PC-9 (cell line): ENCODE results near the gene TOR3A.

Experiments
- EZH2 ChIP-seq: fragments of 200-600 bp; sonication (generic); IDR thresholded peaks from 2 replicates; pipeline ENCODE4 v1.8.0; 2017; ENCODE audit warnings: antibody characterized with exemption, low read depth
- TF ChIP-seq, protein P1 (sequence below): fragments of 200-600 bp; sonication (generic); conservative IDR thresholded peaks from 2 replicates; pipeline ENCODE4 v1.6.1; 2017; ENCODE audit warnings: mixed run types, antibody characterized with exemption, mild to moderate bottlenecking, moderate library complexity

DNA sequence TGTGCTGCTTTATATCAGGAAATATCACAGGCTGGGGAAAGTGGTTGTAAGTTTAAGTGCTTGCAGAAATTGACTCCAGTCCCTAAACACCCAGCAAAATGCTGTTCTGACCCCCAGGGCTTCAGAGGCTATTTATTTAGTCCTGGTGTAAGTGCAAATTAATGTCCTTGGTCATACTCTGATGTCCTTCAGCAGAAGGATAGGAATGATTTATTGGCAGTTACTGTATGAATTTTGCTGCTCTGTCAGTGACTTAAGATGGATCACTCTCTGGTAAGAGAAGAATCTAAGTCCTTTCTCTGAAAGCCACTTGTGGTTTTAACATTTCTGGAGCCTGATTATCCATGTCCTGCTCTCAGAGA, 34.3 kb upstream of the TOR3A start:
- TF ChIP-seq, protein P1, sequence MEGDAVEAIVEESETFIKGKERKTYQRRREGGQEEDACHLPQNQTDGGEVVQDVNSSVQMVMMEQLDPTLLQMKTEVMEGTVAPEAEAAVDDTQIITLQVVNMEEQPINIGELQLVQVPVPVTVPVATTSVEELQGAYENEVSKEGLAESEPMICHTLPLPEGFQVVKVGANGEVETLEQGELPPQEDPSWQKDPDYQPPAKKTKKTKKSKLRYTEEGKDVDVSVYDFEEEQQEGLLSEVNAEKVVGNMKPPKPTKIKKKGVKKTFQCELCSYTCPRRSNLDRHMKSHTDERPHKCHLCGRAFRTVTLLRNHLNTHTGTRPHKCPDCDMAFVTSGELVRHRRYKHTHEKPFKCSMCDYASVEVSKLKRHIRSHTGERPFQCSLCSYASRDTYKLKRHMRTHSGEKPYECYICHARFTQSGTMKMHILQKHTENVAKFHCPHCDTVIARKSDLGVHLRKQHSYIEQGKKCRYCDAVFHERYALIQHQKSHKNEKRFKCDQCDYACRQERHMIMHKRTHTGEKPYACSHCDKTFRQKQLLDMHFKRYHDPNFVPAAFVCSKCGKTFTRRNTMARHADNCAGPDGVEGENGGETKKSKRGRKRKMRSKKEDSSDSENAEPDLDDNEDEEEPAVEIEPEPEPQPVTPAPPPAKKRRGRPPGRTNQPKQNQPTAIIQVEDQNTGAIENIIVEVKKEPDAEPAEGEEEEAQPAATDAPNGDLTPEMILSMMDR = no peak
- no peak for TF ChIP-seq EZH2
